Spleen (tissue), 11 donors: ENCODE measurements around the gene RARG. TPM values are rescaled to one million over a fixed set of nuclear protein-coding genes. Genes with fewer than 3 reads are reported as not detected.

ENCODE experiments used
- DNase-seq: peaks from one replicate; pipeline ENCODE4 v3.0.0-alpha.2; 2020
- H3K27ac ChIP-seq, 8 donors: fragments of 200-600 bp; sonication (generic) in 7 of 8; 1 replicate in 4 of 8; 2 replicates in 4 of 8; pipeline versions ENCODE4 v1.5.0 to v1.8.0; 2016 to 2021; ENCODE audit warnings: inconsistent platforms in 4 of 8, mild to moderate bottlenecking in 4 of 8, moderate library complexity in 1 of 8
- H3K27me3 ChIP-seq, 7 donors: fragments of 200-600 bp; sonication (generic) in 6 of 7; replicated peaks in 1 of 7; 1 replicate in 4 of 7; 2 replicates in 3 of 7; pipeline versions ENCODE4 v1.5.0 to v1.8.0; 2016 to 2021; ENCODE audit warnings: inconsistent platforms in 3 of 7, mild to moderate bottlenecking in 1 of 7
- H3K36me3 ChIP-seq, 6 donors: fragments of 200-600 bp; sonication (generic) in 5 of 6; 1 replicate in 4 of 6; 2 replicates in 2 of 6; pipeline versions ENCODE4 v1.5.0 to v1.8.0; 2016 to 2021; ENCODE audit warnings: inconsistent platforms in 2 of 6
- H3K4me1 ChIP-seq, 6 donors: fragments of 200-600 bp; sonication (generic) in 5 of 6; 1 replicate in 3 of 6; 2 replicates in 3 of 6; pipeline versions ENCODE4 v1.5.0 to v1.8.0; 2016 to 2021; ENCODE audit warnings: inconsistent platforms in 3 of 6
- H3K4me3 ChIP-seq, 8 donors: fragments of 200-600 bp; sonication (generic) in 7 of 8; 1 replicate in 4 of 8; 2 replicates in 4 of 8; pipeline versions ENCODE4 v1.5.0 to v1.8.0; 2016 to 2021; ENCODE audit warnings: inconsistent platforms in 4 of 8, mild to moderate bottlenecking in 4 of 8, moderate library complexity in 2 of 8
- H3K9me3 ChIP-seq, 8 donors: fragments of 200-600 bp; sonication (generic) in 7 of 8; 1 replicate in 4 of 8; 2 replicates in 4 of 8; pipeline versions ENCODE4 v1.5.0 to v1.8.0; 2016 to 2021; ENCODE audit warnings: inconsistent platforms in 4 of 8
- CTCF ChIP-seq, 11 experiments: fragments of 200-600 bp in 7 of 11; fragments of 450-650 bp in 4 of 11; sonication (generic) in 4 of 11; IDR thresholded peaks in 8 of 11; conservative IDR thresholded peaks in 3 of 11; 1 replicate in 7 of 11; 2 replicates in 4 of 11; pipeline versions ENCODE4 v1.4.0 to v1.8.0; 2016 to 2021; ENCODE audit warnings: antibody characterized with exemption in 11 of 11, inconsistent platforms in 4 of 11, mild to moderate bottlenecking in 1 of 11
- POLR2A ChIP-seq, 3 donors: fragments of 450-650 bp; IDR thresholded peaks; one replicate each; pipeline ENCODE4 v1.5.1; 2017; ENCODE audit warnings: antibody characterized with exemption in 3 of 3, mild to moderate bottlenecking in 1 of 3
- POLR2AphosphoS5 ChIP-seq, 3 donors: sonication (generic); formaldehyde crosslinking; IDR thresholded peaks; one replicate each; pipeline ENCODE4 v1.5.1; 2017; ENCODE audit warnings: antibody characterized with exemption in 3 of 3
- WGBS, 5 donors: extraction: QIAGEN DNeasy Blood & Tissue Kit in 3 of 5; methylation state at CpG; one replicate each; pipeline versions ENCODE4 v1.1.5 to v1.1.7; 2013 to 2018; 5-methylcytosine and 5-hydroxymethylcytosine counted together
- intact Hi-C: fragments of 100-400 bp; cut with DNase I; formaldehyde crosslinking; loops from one replicate; pipeline ENCODE4 v1.15.0; 2023; ENCODE audit warnings: low total_unique reads
- polyA plus RNA-seq, 3 donors: library from polyadenylated mRNA; stranded (reverse); fragments of 200-250 nt; gene quantifications; one replicate each; pipeline ENCODE4 v1.2.1, GENCODE V29; 2013
- total RNA-seq, 7 donors: library from RNA; depleted of rRNA in 3 of 7; stranded (reverse); fragments of >200 nt in 3 of 7; fragmentation: NEBNext Ultra II Directional in 4 of 7; extraction: Animal tissue kit (Norgen Biotek cat#: 25700) in 4 of 7; gene quantifications; one replicate each; pipeline versions ENCODE4 v1.1.0 to v1.2.1, GENCODE V29; 2016 to 2021
- donor health status: healthy with polysubstance abuse.
- donor health status: DM: no; HTN: no; CAD: no; lungs with moderate emphysema.
- donor health status: DM: no; HTN: no; CAD: no.
- donor health status: Bipolar disorder and iron deficiency.
- donor health status: healthy.
- donor health status: DM: no; HTN: no; CAD: no.
- donor health status: DM: yes; HTN: yes; CAD: no.

RARG gene
- total and polyA plus RNA-seq, 10 donors = 4.6 to 20.8 (median 11.2) TPM

GRCh38 chr12:53181935-53182334 lies 50.1 kb downstream of the RARG start:
- H3K27ac ChIP-seq = peak overlapping the region in 5 of 8 donors; percentile 93 to 97 (median 95)
- TF ChIP-seq CTCF (IDR thresholded peaks at IDR 0.05 in 8 of 11, conservative IDR thresholded peaks at IDR 0.05 in 3 of 11) = no peak
- H3K36me3 ChIP-seq = peaks cover 0 to 54% (median 45%) of the 10 kb centered on the region in 6 donors
- peaks cover 27 to 67% (median 50%) of the 10 kb centered on the region in 6 donors for H3K4me1 ChIP-seq
- 63 to 89% (median 83%) methylated on average over 2 of the region's 2 CpGs for WGBS, 5 donors
- no peaks in the 10 kb centered on the region for H3K9me3 ChIP-seq
- no peak for DNase-seq
- no peaks in the 10 kb centered on the region for H3K27me3 ChIP-seq
- peak overlapping the region in 7 of 8 donors; percentile 67 to 91 (median 79) for H3K4me3 ChIP-seq
- intact Hi-C loops = no loop called here

- no peak for TF ChIP-seq POLR2A (IDR thresholded peaks at IDR 0.05)
- no peak for TF ChIP-seq POLR2AphosphoS5 (IDR thresholded peaks at IDR 0.05)
- peak in 4 of 11 experiments; percentile 27 to 54 (median 29) for TF ChIP-seq CTCF (IDR thresholded peaks at IDR 0.05 in 8 of 11, conservative IDR thresholded peaks at IDR 0.05 in 3 of 11)
- peaks cover 27 to 64% (median 47%) of the 10 kb centered on the region in 6 donors for H3K4me1 ChIP-seq
- peak overlapping the region; percentile 39 to 91 (median 78) for H3K4me3 ChIP-seq
- peak overlapping the region; percentile 92 to 97 (median 94) for H3K27ac ChIP-seq
- DNase-seq = peak; percentile 95
- H3K36me3 ChIP-seq = peaks cover 0 to 45% (median 37%) of the 10 kb centered on the region in 6 donors
- 2 to 5% (median 2%) methylated on average over 29 to 56 of the region's 57 CpGs for WGBS, 5 donors
- H3K27me3 ChIP-seq = no peaks in the 10 kb centered on the region
- no peaks in the 10 kb centered on the region for H3K9me3 ChIP-seq
- intact Hi-C loops = no loop called here
These were observed 50.9 kb downstream of the RARG start for GRCh38 chr12:53180931-53181645.

- Histone ChIP-seq H3K9me3 (no peaks in the 10 kb centered on the region), H3K27me3 (no peaks in the 10 kb centered on the region), H3K27ac (peak within 1 kb of the TSS; percentile 92 to 97 (median 94)), H3K4me3 (peak within 1 kb of the TSS; percentile 39 to 91 (median 78)), H3K4me1 (peaks cover 27 to 64% (median 49%) of the 10 kb centered on the region in 6 donors), H3K36me3 (peaks cover 0 to 38% (median 30%) of the 10 kb centered on the region in 6 donors)
- WGBS, 5 donors = 0 to 1% (median 1%) methylated on average over 40 to 70 of the region's 70 CpGs
- intact Hi-C loops = no loop called here
- DNase-seq = peak; percentile 100
- TF ChIP-seq CTCF (IDR thresholded peaks at IDR 0.05 in 8 of 11, conservative IDR thresholded peaks at IDR 0.05 in 3 of 11) (peak in 2 of 11 experiments; percentile 19 to 39), POLR2AphosphoS5 (IDR thresholded peaks at IDR 0.05) (peak; percentile 93 to 96 (median 95)), POLR2A (IDR thresholded peaks at IDR 0.05) (peak in 2 of 3 donors; percentile 15 to 41)
These were observed 51.6 kb downstream of the RARG start, which contains the start of the genes CSAD and ZNF740 for GRCh38 chr12:53180220-53180930. Gene CSAD (minus strand): TSS chr12:53180925. CDS start chr12:53173470, 7,455 bp downstream. Gene ZNF740 (plus strand): TSS chr12:53180722. CDS start chr12:53181984, 1,262 bp downstream.
